Measurements from ENCODE around the gene SYMPK. TPM values are rescaled to one million over a fixed set of nuclear protein-coding genes. Genes with fewer than 3 reads are reported as not detected.

SYMPK gene
- total and polyA plus RNA-seq, 8 donors = 65.6 to 77.6 (median 69.1) TPM

DNA sequence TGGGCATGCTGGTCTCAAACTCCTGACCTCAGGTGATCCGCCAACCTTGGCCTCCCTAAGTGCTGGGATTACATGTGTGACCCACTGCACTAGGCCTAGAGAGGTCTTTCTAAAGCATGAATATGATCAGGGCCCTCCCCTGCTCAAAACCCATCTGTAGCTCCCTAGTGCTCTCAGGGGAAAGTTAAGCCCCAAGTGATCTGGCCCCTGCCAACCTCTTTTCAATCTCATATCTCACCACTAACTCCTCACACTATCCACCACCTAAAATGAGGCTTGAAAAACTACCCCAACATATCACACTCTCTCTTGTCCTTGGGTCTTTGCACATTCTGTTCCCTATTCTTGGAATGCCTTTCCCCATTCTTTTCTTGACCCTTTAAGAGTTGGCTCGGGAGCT is 68.3 kb downstream of the SYMPK start:
- no peak overlapping the region for H3K4me3 ChIP-seq
- H3K4me1 ChIP-seq = peaks cover 14 to 37% of the 10 kb centered on the region in 2 donors
- H3K36me3 ChIP-seq = peaks cover 0 to 11% of the 10 kb centered on the region in 2 donors
- DNase-seq = no peak
- no peak overlapping the region for H3K27ac ChIP-seq
- TF ChIP-seq, protein P1, sequence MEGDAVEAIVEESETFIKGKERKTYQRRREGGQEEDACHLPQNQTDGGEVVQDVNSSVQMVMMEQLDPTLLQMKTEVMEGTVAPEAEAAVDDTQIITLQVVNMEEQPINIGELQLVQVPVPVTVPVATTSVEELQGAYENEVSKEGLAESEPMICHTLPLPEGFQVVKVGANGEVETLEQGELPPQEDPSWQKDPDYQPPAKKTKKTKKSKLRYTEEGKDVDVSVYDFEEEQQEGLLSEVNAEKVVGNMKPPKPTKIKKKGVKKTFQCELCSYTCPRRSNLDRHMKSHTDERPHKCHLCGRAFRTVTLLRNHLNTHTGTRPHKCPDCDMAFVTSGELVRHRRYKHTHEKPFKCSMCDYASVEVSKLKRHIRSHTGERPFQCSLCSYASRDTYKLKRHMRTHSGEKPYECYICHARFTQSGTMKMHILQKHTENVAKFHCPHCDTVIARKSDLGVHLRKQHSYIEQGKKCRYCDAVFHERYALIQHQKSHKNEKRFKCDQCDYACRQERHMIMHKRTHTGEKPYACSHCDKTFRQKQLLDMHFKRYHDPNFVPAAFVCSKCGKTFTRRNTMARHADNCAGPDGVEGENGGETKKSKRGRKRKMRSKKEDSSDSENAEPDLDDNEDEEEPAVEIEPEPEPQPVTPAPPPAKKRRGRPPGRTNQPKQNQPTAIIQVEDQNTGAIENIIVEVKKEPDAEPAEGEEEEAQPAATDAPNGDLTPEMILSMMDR (IDR thresholded peaks at IDR 0.05) = no peak
- peaks cover 0 to 89% of the 10 kb centered on the region in 2 donors for H3K27me3 ChIP-seq
- intact Hi-C loops (cut with DNase I) = no loop called here
- ATAC-seq = no peak
- H3K9me3 ChIP-seq = no peaks in the 10 kb centered on the region

DNA sequence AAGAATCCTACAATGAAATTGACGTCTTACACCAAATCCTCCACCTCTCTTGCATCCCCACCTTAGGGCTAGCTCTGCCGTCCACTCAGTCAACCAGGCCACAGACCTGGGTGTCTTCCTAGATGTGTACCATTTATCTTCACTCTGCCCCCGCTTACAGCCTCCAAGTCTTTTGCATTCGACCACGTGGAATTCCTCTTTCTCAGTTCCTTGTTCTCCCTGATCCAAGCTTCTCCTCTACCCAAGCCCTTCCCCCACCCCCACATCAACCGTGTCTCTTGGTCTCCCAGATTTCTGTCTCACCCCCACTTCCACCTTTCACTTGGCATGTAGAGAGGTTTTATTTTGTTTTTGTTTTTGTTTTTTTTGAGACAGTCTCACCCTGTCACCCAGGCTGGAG is 69.1 kb downstream of the SYMPK start:
- intact Hi-C loops (cut with DNase I) = no loop called here
- peaks cover 0 to 19% of the 10 kb centered on the region in 2 donors for H3K36me3 ChIP-seq

DNA sequence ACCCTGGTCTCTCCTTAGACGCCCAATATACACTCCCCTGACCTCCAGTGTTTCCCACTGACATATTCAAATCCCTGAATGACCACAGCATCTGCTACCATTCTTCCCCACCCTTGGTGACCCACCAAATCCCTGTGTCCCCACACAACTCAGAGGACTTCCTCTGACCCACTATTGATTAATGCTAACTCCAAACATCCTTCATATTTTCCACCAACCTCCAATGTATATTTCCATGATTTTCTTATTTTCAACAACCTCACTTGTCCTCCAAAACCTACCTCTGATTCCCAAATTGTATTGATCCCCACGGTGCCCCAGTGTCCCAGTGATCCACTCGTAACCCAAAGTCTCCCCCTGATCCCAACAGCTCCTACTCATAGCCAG is 69.8 kb downstream of the SYMPK start:
- Histone ChIP-seq H3K27ac (peak overlapping the region in 1 of 2 donors; percentile 80), H3K4me3 (peak overlapping the region in 1 of 2 donors; percentile 59), H3K4me1 (peaks cover 12 to 27% of the 10 kb centered on the region in 2 donors), H3K36me3 (peaks cover 0 to 26% of the 10 kb centered on the region in 2 donors), H3K27me3 (peaks cover 0 to 89% of the 10 kb centered on the region in 2 donors), H3K9me3 (no peaks in the 10 kb centered on the region)
- intact Hi-C loops (cut with DNase I) = no loop called here
- DNase-seq (no peak), ATAC-seq (no peak)
- TF ChIP-seq, protein P1 (IDR thresholded peaks at IDR 0.05) = no peak

More for the DNA sequence above, 69.1 kb downstream of the SYMPK start:
- Histone ChIP-seq H3K4me3 (no peak overlapping the region), H3K9me3 (no peaks in the 10 kb centered on the region), H3K4me1 (peaks cover 12 to 29% of the 10 kb centered on the region in 2 donors), H3K27ac (no peak overlapping the region), H3K27me3 (peaks cover 0 to 89% of the 10 kb centered on the region in 2 donors)
- DNase-seq (no peak), ATAC-seq (no peak)
- TF ChIP-seq, protein P1 (IDR thresholded peaks at IDR 0.05) = no peak

DNA sequence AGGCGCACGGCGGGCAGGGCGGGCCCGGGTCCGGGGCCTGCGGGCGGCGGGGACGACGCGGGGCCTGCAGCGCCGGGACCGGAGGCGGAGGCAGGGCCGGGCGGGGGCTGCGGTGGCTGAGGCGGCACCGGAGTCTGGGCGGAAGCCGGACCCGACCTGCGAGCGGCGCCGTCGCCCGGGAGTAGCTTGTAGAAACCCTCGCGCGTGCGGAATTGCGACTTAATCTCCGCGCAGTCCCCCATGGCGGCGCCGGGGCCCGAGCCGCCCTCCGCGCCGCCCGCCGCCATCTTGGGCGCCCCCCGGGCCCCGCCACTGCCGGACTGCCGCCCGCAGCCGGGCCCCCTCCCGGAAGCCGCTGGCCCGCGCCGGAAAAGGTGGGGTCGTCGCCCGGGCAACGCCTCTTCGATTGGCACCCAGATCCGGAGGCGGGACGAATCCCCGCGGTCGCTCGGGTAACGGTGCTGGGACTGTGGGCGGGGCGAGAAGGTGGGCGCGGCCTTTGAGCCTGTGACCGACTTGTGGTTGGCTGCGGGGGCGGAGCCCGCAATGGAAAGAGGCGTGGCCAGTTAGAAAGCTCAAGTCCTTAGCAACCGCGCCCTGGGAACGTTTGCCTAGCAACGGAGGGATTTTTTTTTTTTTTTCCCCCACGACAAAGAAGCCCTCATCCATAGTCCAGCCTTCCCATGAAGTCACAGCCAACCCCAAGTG is 70.3 kb downstream of the SYMPK start, which contains the start of gene DMWD:
TSS of gene DMWD (minus strand) at position 376 of the 708 bp plus-strand sequence. CDS start at position 287, 89 bp downstream.
- Histone ChIP-seq H3K9me3 (no peaks in the 10 kb centered on the region), H3K27me3 (peaks cover 0 to 89% of the 10 kb centered on the region in 2 donors), H3K27ac (peak within 1 kb of the TSS in 1 of 2 donors; percentile 80), H3K4me1 (peaks cover 12 to 27% of the 10 kb centered on the region in 2 donors), H3K36me3 (peaks cover 0 to 31% of the 10 kb centered on the region in 2 donors), H3K4me3 (peak within 1 kb of the TSS; percentile 51 to 59)
- peak; percentile 98 to 99 (median 99) for DNase-seq
- intact Hi-C loops (cut with DNase I) = no loop called here
- TF ChIP-seq, protein P1 (IDR thresholded peaks at IDR 0.05) = no peak
- ATAC-seq = peak; percentile 99

DNA sequence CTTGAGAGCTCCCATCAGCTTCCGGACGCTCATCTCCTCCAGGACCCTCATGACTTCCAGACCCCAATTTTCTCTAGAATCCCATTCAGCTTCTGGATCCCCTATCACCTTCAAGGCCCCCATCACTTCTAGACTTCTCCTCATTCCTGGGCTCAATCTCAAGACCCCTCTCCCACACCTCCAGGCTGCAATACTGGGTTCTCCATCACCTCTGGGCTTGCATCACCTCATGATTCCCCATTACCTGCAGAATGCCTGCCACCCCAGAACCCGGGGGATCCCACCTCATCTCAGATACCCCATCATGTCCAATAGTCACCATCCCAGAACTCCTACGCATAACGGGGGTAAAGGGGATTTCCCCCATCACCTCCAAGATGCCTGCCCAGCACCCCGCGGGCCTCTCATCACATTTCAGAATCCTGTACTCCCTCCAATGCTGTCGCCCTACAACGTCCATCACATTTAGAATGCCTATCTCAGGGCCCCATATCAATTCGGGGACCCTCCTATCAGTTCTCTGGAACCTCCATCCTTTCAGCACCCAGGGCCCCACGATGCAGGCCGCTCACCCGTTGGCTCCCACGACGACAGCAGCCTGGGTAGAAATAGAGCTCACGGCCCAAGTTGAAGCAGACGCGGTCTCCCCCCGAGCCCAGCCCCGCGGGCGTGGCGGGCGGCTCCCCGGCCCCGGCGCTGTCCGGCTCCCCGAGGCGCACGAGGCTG is 71.0 kb downstream of the SYMPK start:
- intact Hi-C loops (cut with DNase I) = no loop called here

More for the DNA sequence above, 71.0 kb downstream of the SYMPK start:
- Histone ChIP-seq H3K9me3 (no peaks in the 10 kb centered on the region), H3K4me1 (peaks cover 12 to 27% of the 10 kb centered on the region in 2 donors), H3K4me3 (peak overlapping the region; percentile 51 to 59), H3K36me3 (peaks cover 0 to 38% of the 10 kb centered on the region in 2 donors), H3K27ac (peak overlapping the region in 1 of 2 donors; percentile 80), H3K27me3 (peaks cover 0 to 89% of the 10 kb centered on the region in 2 donors)
- TF ChIP-seq, protein P1 (IDR thresholded peaks at IDR 0.05) = no peak
- no peak for DNase-seq
- no peak for ATAC-seq
